SK-N-MC (cell line): ENCODE results near the gene ZNF91.
"Not testable (repeated sequence)": the region's sequence is repeated elsewhere in the genome, so short reads cannot be mapped to it uniquely, and the experiment has no call there.

ENCODE experiments used
- DNase-seq: peaks from one replicate; pipeline ENCODE4 v3.0.0-alpha.2; 2011; ENCODE audit warnings: low read depth, low spot score
- H3K27ac ChIP-seq: fragments of 200-600 bp; sonication (generic); 2 replicates; pipeline ENCODE4 v1.5.1; 2016; ENCODE audit warnings: mixed run types
- H3K36me3 ChIP-seq: fragments of 200-600 bp; sonication (generic); 2 replicates; pipeline ENCODE4 v1.6.1; 2017; ENCODE audit warnings: antibody characterized with exemption, low read length, mixed read lengths; ENCODE audit not compliant: insufficient read depth
- H3K4me3 ChIP-seq: fragments of 200-600 bp; sonication (generic); 2 replicates; pipeline ENCODE4 v1.5.1; 2016
- H3K9ac ChIP-seq: fragments of 200-600 bp; sonication (generic); 2 replicates; pipeline ENCODE4 v1.8.0; 2017; ENCODE audit warnings: mixed run types, mixed read lengths; ENCODE audit not compliant: insufficient read length
- H3K9me3 ChIP-seq: fragments of 200-600 bp; sonication (generic); 2 replicates; pipeline ENCODE4 v1.6.1; 2017; ENCODE audit warnings: low read depth, mild to moderate bottlenecking, antibody characterized with exemption, low read length, moderate library complexity, mixed read lengths
- EZH2 ChIP-seq: fragments of 200-600 bp; sonication (generic); IDR thresholded peaks from one replicate; pipeline ENCODE4 v1.6.1; 2017; ENCODE audit warnings: antibody characterized with exemption
- FOXP2 ChIP-seq: optimal IDR thresholded peaks from 2 replicates; pipeline ENCODE3; 2011; ENCODE audit warnings: mild to moderate bottlenecking, moderate library complexity; ENCODE audit not compliant: insufficient read depth; ENCODE audit errors: extremely low read length, control extremely low read depth
- POLR2AphosphoS5 ChIP-seq: IDR thresholded peaks from 2 replicates; pipeline ENCODE4 v1.6.1; 2012; ENCODE audit warnings: mild to moderate bottlenecking, low read depth, low read length, borderline replicate concordance

ZNF91 gene

GRCh38 chr19:23365222-23365621 lies 30.0 kb downstream of the ZNF91 start:
- Histone ChIP-seq H3K9ac (no peak overlapping the region), H3K36me3 (no peaks in the 10 kb centered on the region), H3K4me3 (no peak overlapping the region), H3K9me3 (peaks cover 4% of the 10 kb centered on the region; the same call in 1 of the 2 replicates), H3K27ac (no peak overlapping the region)
- TF ChIP-seq FOXP2 = no peak
- TF ChIP-seq EZH2 = no peak
- no peak for TF ChIP-seq POLR2AphosphoS5
- DNase-seq = no peak

- H3K9me3 ChIP-seq = not testable (repeated sequence)
Measured at GRCh38 chr19:23361843-23362242, 33.4 kb downstream of the ZNF91 start.

GRCh38 chr19:23351806-23352205 lies 43.5 kb downstream of the ZNF91 start:
- H3K9me3 ChIP-seq = no peaks in the 10 kb centered on the region
- TF ChIP-seq POLR2AphosphoS5 (no peak), EZH2 (no peak), FOXP2 (no peak)
- H3K27ac ChIP-seq = no peak overlapping the region
- H3K9ac ChIP-seq = no peak overlapping the region
- H3K4me3 ChIP-seq = no peak overlapping the region
- H3K36me3 ChIP-seq = no peaks in the 10 kb centered on the region
- DNase-seq = no peak

More at GRCh38 chr19:23361843-23362242, 33.4 kb downstream of the ZNF91 start:
- not testable (repeated sequence) for H3K9ac ChIP-seq, H3K27ac ChIP-seq, H3K36me3 ChIP-seq, H3K4me3 ChIP-seq, DNase-seq

- TF ChIP-seq POLR2AphosphoS5 (no peak), EZH2 (no peak), FOXP2 (no peak)
- H3K9ac ChIP-seq = no peak overlapping the region
- H3K9me3 ChIP-seq = no peaks in the 10 kb centered on the region
- no peak overlapping the region for H3K4me3 ChIP-seq
- no peaks in the 10 kb centered on the region for H3K36me3 ChIP-seq
- no peak overlapping the region for H3K27ac ChIP-seq
- no peak for DNase-seq
Measured at GRCh38 chr19:23346696-23347095, 48.6 kb downstream of the ZNF91 start.

GRCh38 chr19:23345838-23346237 lies 49.4 kb downstream of the ZNF91 start:
- DNase-seq = no peak
- no peaks in the 10 kb centered on the region for H3K9me3 ChIP-seq
- no peak overlapping the region for H3K9ac ChIP-seq
- no peak overlapping the region for H3K27ac ChIP-seq
- TF ChIP-seq FOXP2 (no peak), EZH2 (no peak), POLR2AphosphoS5 (no peak)
- H3K36me3 ChIP-seq = no peaks in the 10 kb centered on the region
- H3K4me3 ChIP-seq = no peak overlapping the region

- Histone ChIP-seq H3K9ac (no peak overlapping the region), H3K9me3 (no peaks in the 10 kb centered on the region), H3K36me3 (no peaks in the 10 kb centered on the region), H3K4me3 (no peak overlapping the region), H3K27ac (no peak overlapping the region)
- DNase-seq = no peak
- TF ChIP-seq FOXP2 = no peak
- no peak for TF ChIP-seq POLR2AphosphoS5
- no peak for TF ChIP-seq EZH2
Measured at GRCh38 chr19:23343434-23344010, 51.7 kb downstream of the ZNF91 start.

GRCh38 chr19:23328211-23328610 lies 67.1 kb downstream of the ZNF91 start:
- H3K9ac ChIP-seq = no peak overlapping the region
- TF ChIP-seq EZH2 (no peak), POLR2AphosphoS5 (no peak), FOXP2 (no peak)
- DNase-seq = no peak
- H3K27ac ChIP-seq = no peak overlapping the region
- no peak overlapping the region for H3K4me3 ChIP-seq
- H3K9me3 ChIP-seq = no peaks in the 10 kb centered on the region
- H3K36me3 ChIP-seq = no peaks in the 10 kb centered on the region

GRCh38 chr19:23321953-23322549 lies 73.2 kb downstream of the ZNF91 start:
- H3K36me3 ChIP-seq = no peaks in the 10 kb centered on the region
- TF ChIP-seq FOXP2 (no peak), POLR2AphosphoS5 (no peak), EZH2 (no peak)
- H3K9ac ChIP-seq = no peak overlapping the region
- no peak overlapping the region for H3K4me3 ChIP-seq
- DNase-seq = no peak
- H3K27ac ChIP-seq = no peak overlapping the region
- no peaks in the 10 kb centered on the region for H3K9me3 ChIP-seq

GRCh38 chr19:23321403-23321802 lies 73.9 kb downstream of the ZNF91 start:
- not testable (repeated sequence) for H3K4me3 ChIP-seq, DNase-seq, H3K27ac ChIP-seq, H3K36me3 ChIP-seq, H3K9me3 ChIP-seq, H3K9ac ChIP-seq

GRCh38 chr19:23319571-23319970 lies 75.7 kb downstream of the ZNF91 start:
- not testable (repeated sequence) for H3K36me3 ChIP-seq, H3K27ac ChIP-seq, H3K4me3 ChIP-seq, H3K9me3 ChIP-seq, H3K9ac ChIP-seq, DNase-seq

GRCh38 chr19:23318941-23319340 lies 76.3 kb downstream of the ZNF91 start:
- H3K36me3 ChIP-seq, H3K9ac ChIP-seq, DNase-seq, H3K4me3 ChIP-seq, H3K27ac ChIP-seq, H3K9me3 ChIP-seq: not testable (repeated sequence)
